ENCODE results near the gene PDF. TPM values are rescaled to one million over a fixed set of nuclear protein-coding genes. Genes with fewer than 3 reads are reported as not detected.

The PDF gene
- total and polyA plus RNA-seq, 2 donors (not counting 3 experiments of a cell fraction or from before 2014, with no cell fraction given), result 13.1 to 16.7 TPM

DNA sequence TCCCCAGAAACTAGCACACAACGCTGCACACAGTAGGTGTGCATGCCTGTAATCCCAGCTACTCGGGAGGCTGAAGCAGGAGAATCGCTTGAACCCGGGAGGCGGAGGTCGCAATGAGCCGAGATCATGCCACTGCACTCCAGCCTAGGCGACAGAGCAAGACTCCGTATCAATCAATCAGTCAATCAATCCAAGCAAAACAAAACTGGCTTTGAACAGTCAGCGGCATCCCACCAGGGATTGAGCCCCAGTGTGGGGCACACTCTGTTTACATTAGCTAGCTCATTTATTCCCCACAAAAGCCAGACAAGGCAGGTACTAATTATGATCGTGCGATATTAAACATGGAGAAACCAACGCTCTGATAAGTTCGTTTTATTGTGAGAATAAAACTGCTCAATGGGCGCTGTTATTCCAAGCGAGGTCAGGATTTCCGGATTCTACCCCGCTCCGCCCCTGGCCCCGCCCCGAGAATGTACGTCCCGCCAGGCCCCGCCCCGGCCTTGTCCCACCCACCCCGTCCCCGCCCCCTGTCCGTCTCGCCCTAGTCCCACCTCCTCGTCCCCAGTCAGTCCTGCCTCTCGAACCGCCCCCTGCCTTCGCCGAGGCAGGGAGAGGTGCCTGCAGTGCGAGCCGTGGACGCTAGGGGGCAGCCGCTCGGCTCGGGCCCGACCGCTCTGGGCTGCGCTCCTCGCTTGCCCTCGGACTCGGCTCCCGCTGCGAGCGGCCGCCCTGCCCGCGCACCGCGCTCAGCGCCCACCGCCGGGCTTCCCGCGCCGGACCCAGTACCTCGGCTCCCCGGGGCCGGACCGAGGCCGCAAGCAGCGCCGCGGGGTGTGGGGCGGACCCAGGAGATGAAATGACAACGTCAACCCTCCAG is 19.5 kb downstream of the PDF start, which contains the start of gene VPS4A:
TSS of gene VPS4A (plus strand) at position 698 of the 880 bp plus-strand sequence. CDS start at position 860, 162 bp downstream.
- no peaks in the 10 kb centered on the region for H4K20me1 ChIP-seq (replicated peaks; ENCODE audit: control insufficient read depth, extremely low read depth, insufficient read depth, low read length)
- no peaks in the 10 kb centered on the region for H3K9me3 ChIP-seq (replicated peaks; ENCODE audit: control insufficient read depth, insufficient read depth, low read length)
- H2AFZ ChIP-seq (ENCODE audit: low read depth, low read length), result peak within 1 kb of the TSS; percentile 28
- H3K36me3 ChIP-seq (ENCODE audit: control insufficient read depth in 2 of 2, extremely low read depth in 1 of 2, insufficient read depth in 2 of 2, low read length in 2 of 2), result peaks cover 6 to 11% of the 10 kb centered on the region in 2 experiments
- TSS peak; percentile 60 for BruUV-seq (replicated peaks)
- H3K4me3 ChIP-seq (replicated peaks in 1 of 3; ENCODE audit: insufficient read depth in 1 of 3, low read depth in 1 of 3, low read length in 3 of 3), result peak within 1 kb of the TSS; percentile 56 to 76 (median 59)
- TF ChIP-seq MYC (IDR thresholded peaks at IDR 0.05; ENCODE audit: low read depth, low read length), result peak; percentile 21
- TF ChIP-seq, protein P1, sequence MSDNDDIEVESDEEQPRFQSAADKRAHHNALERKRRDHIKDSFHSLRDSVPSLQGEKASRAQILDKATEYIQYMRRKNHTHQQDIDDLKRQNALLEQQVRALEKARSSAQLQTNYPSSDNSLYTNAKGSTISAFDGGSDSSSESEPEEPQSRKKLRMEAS (IDR thresholded peaks at IDR 0.05; ENCODE audit: insufficient read depth, insufficient read length), result no peak
- TF ChIP-seq, protein P2, sequence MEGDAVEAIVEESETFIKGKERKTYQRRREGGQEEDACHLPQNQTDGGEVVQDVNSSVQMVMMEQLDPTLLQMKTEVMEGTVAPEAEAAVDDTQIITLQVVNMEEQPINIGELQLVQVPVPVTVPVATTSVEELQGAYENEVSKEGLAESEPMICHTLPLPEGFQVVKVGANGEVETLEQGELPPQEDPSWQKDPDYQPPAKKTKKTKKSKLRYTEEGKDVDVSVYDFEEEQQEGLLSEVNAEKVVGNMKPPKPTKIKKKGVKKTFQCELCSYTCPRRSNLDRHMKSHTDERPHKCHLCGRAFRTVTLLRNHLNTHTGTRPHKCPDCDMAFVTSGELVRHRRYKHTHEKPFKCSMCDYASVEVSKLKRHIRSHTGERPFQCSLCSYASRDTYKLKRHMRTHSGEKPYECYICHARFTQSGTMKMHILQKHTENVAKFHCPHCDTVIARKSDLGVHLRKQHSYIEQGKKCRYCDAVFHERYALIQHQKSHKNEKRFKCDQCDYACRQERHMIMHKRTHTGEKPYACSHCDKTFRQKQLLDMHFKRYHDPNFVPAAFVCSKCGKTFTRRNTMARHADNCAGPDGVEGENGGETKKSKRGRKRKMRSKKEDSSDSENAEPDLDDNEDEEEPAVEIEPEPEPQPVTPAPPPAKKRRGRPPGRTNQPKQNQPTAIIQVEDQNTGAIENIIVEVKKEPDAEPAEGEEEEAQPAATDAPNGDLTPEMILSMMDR (IDR thresholded peaks at IDR 0.05; ENCODE audit: extremely low read depth in 1 of 2, insufficient read depth in 1 of 2, low read depth in 1 of 2, low read length in 2 of 2), result peak; percentile 86 to 96
- peak; percentile 85 for TF ChIP-seq POLR2A (IDR thresholded peaks at IDR 0.05; ENCODE audit: low read depth, low read length)
- TF ChIP-seq EZH2 (IDR thresholded peaks at IDR 0.05; ENCODE audit: borderline replicate concordance, low read depth, low read length, severe bottlenecking), result no peak
- TF ChIP-seq POLR2AphosphoS5 (IDR thresholded peaks at IDR 0.05; ENCODE audit: insufficient read depth, low read depth, low read length), result peak; percentile 95
- no peak for TF ChIP-seq FOS (IDR thresholded peaks at IDR 0.05; ENCODE audit: borderline replicate concordance, insufficient read depth, low read length)
- no peak for TF ChIP-seq JUN (IDR thresholded peaks at IDR 0.05; ENCODE audit: borderline replicate concordance, insufficient read depth, insufficient read length, low read depth)
- TF ChIP-seq GATA2 (IDR thresholded peaks at IDR 0.05; ENCODE audit: insufficient read depth, insufficient read length, low read depth, low read length), result no peak
- peak; percentile 98 for DNase-seq (ENCODE audit: low read depth, low spot score)
- peaks cover 38% of the 10 kb centered on the region for H3K79me2 ChIP-seq (ENCODE audit: control insufficient read depth, insufficient read depth, low read length)
- intact Hi-C loops (cut with micrococcal nuclease), result loop anchor here (1.0 to 5.0 kb wide), 3 partner anchors 19 to 256 kb away; partner anchors contain the start of genes COG8, NFAT5, NIP7 and PDF
- dilution Hi-C loops (cut with MboI; ENCODE audit: extremely low pct_ligation_motif_present, low sequenced_read_pairs), result no loop called here
- no peaks in the 10 kb centered on the region for H3K9me1 ChIP-seq (replicated peaks; ENCODE audit: control insufficient read depth, extremely low read depth, insufficient read depth, low read length)
- peak; percentile 96 for FAIRE-seq
- H3K9ac ChIP-seq (replicated peaks; ENCODE audit: extremely low read depth, insufficient read depth, low read length), result peak within 1 kb of the TSS; percentile 83
- peak within 1 kb of the TSS; percentile 46 for H3K27ac ChIP-seq (ENCODE audit: insufficient read depth, low read depth, low read length)
- CTCF ChIA-PET, result interaction anchor here (0.7 to 0.8 kb wide), 2 partner anchors 16 to 161 kb away, joined by 3 to 4 read pairs; no protein-coding TSS in a partner anchor
- H3K4me2 ChIP-seq (ENCODE audit: insufficient read depth, low read length), result peak within 1 kb of the TSS; percentile 90
- POLR2A ChIA-PET, result no interaction called here
- H3K4me1 ChIP-seq (ENCODE audit: control insufficient read depth, extremely low read depth, insufficient read depth, low read length), result peaks cover 10% of the 10 kb centered on the region
- H3K27me3 ChIP-seq (ENCODE audit: control insufficient read depth in 2 of 2, insufficient read depth in 2 of 2, low read length in 2 of 2), result no peaks in the 10 kb centered on the region
